Adrenal gland (tissue), 12 donors: ENCODE measurements around the gene PRPF18. TPM values are rescaled to one million over a fixed set of nuclear protein-coding genes. Genes with fewer than 3 reads are reported as not detected.

Experiments used
- DNase-seq, 7 donors: peaks; one replicate each; pipeline ENCODE4 v3.0.0-alpha.2; 2019 to 2020
- H3K27ac ChIP-seq, 5 donors: fragments of 200-600 bp; sonication (generic) in 4 of 5; 1 replicate in 3 of 5; 2 replicates in 2 of 5; pipeline versions ENCODE4 v1.5.1 to v1.8.0; 2016 to 2020; ENCODE audit warnings: mild to moderate bottlenecking in 1 of 5
- H3K27me3 ChIP-seq: fragments of 200-600 bp; 2 replicates; pipeline ENCODE4 v1.8.0; 2021
- H3K36me3 ChIP-seq, 2 donors: fragments of 200-600 bp; replicated peaks in 1 of 2; 1 replicate in 1 of 2; 2 replicates in 1 of 2; pipeline versions ENCODE4 v1.5.1 to v1.8.0; 2018 to 2022
- H3K4me1 ChIP-seq, 2 donors: fragments of 200-600 bp; replicated peaks in 1 of 2; 1 replicate in 1 of 2; 2 replicates in 1 of 2; pipeline versions ENCODE4 v1.5.1 to v1.8.0; 2018 to 2021
- H3K4me3 ChIP-seq, 4 donors: fragments of 200-600 bp; sonication (generic) in 3 of 4; one replicate each; pipeline ENCODE4 v1.5.1; 2016 to 2018
- H3K9me3 ChIP-seq, 3 donors: fragments of 200-600 bp; sonication (generic) in 1 of 3; replicated peaks in 1 of 3; 1 replicate in 2 of 3; 2 replicates in 1 of 3; pipeline versions ENCODE4 v1.5.1 to v1.8.0; 2016 to 2021
- CTCF ChIP-seq, 6 experiments: fragments of 450-650 bp in 4 of 6; fragments of 200-600 bp in 2 of 6; sonication (generic) in 1 of 6; IDR thresholded peaks; 1 replicate in 5 of 6; 2 replicates in 1 of 6; pipeline versions ENCODE4 v1.5.1 to v1.8.0; 2016 to 2021; ENCODE audit warnings: antibody characterized with exemption in 6 of 6, mild to moderate bottlenecking in 2 of 6, moderate library complexity in 1 of 6
- POLR2A ChIP-seq, 2 donors: fragments of 450-650 bp; IDR thresholded peaks; one replicate each; pipeline ENCODE4 v1.6.1; 2017; ENCODE audit warnings: antibody characterized with exemption in 2 of 2, mild to moderate bottlenecking in 2 of 2, moderate library complexity in 1 of 2
- WGBS, 4 donors: extraction: QIAGEN DNeasy Blood & Tissue Kit in 2 of 4; methylation state at CpG; one replicate each; pipeline versions ENCODE4 v1.1.5 to v1.1.7; 2013 to 2017; 5-methylcytosine and 5-hydroxymethylcytosine counted together
- intact Hi-C, 2 donors: fragments of 100-400 bp; cut with DNase I; formaldehyde crosslinking; loops; one replicate each; pipeline versions ENCODE4 v1.14.1 to v1.15.0; 2022 to 2023
- polyA plus RNA-seq, 3 donors: library from polyadenylated mRNA; stranded (reverse); fragments of 200-250 nt in 2 of 3; fragments of 350-450 nt in 1 of 3; fragmentation: Illumina TruSeq in 1 of 3; extraction: RNeasy Lipid Tissue Mini Kit (QIAGEN cat#74804) in 1 of 3; gene quantifications; one replicate each; pipeline ENCODE4 v1.2.3, GENCODE V29; 2013 to 2014
- total RNA-seq, 9 donors: library from RNA; depleted of rRNA in 4 of 9; stranded (reverse); fragments of >200 nt in 4 of 9; fragments of 120-200 nt in 1 of 9; fragmentation: NEBNext Ultra II Directional in 1 of 9; extraction: Animal tissue kit (Norgen Biotek cat#: 25700) in 1 of 9; gene quantifications; one replicate each; pipeline versions ENCODE4 v1.1.0 to v1.2.4, GENCODE V29; 2013 to 2023
- donor health status: healthy with polysubstance abuse.
- donor health status: Bipolar disorder and iron deficiency.
- donor health status: DM: yes; HTN: yes; CAD: no.
- donor health status: DM: no; HTN: no; CAD: no.
- donor health status: DM: no; HTN: no; CAD: no.
- donor health status: DM: yes; HTN: yes; CAD: no.

Gene PRPF18
- total and polyA plus RNA-seq, 12 donors: 4.9 to 36.7 (median 18.9) TPM

- TF ChIP-seq POLR2A (IDR thresholded peaks at IDR 0.05): no peak
- no peak for TF ChIP-seq CTCF (IDR thresholded peaks at IDR 0.05)
Observed at GRCh38 chr10:13612654-13613373, 26.0 kb downstream of the PRPF18 start.

GRCh38 chr10:13613519-13613918, 26.8 kb downstream of the PRPF18 start:
- intact Hi-C loops: no loop called here
- no peak overlapping the region for H3K27ac ChIP-seq
- no peaks in the 10 kb centered on the region for H3K27me3 ChIP-seq

More at GRCh38 chr10:13612654-13613373, 26.0 kb downstream of the PRPF18 start:
- DNase-seq: no peak
- no peaks in the 10 kb centered on the region for H3K27me3 ChIP-seq
- H3K36me3 ChIP-seq: peaks cover 0 to 40% of the 10 kb centered on the region in 2 donors
- no peak overlapping the region for H3K27ac ChIP-seq
- no peaks in the 10 kb centered on the region for H3K4me1 ChIP-seq
- H3K9me3 ChIP-seq: no peaks in the 10 kb centered on the region
- intact Hi-C loops: no loop called here
- 81 to 94% (median 84%) methylated on average over 3 of the region's 3 CpGs for WGBS, 4 donors
- H3K4me3 ChIP-seq: no peak overlapping the region

GRCh38 chr10:13614530-13615332, 28.0 kb downstream of the PRPF18 start:
- Histone ChIP-seq H3K4me3 (no peak overlapping the region), H3K9me3 (no peaks in the 10 kb centered on the region), H3K27me3 (no peaks in the 10 kb centered on the region), H3K36me3 (peaks cover 0 to 40% of the 10 kb centered on the region in 2 donors), H3K27ac (no peak overlapping the region), H3K4me1 (no peaks in the 10 kb centered on the region)
- WGBS, 4 donors: 82 to 83% (median 83%) methylated on average over 8 of the region's 8 CpGs
- no peak for DNase-seq
- intact Hi-C loops: no loop called here
- TF ChIP-seq POLR2A (IDR thresholded peaks at IDR 0.05) (no peak), CTCF (IDR thresholded peaks at IDR 0.05) (no peak)

More at GRCh38 chr10:13613519-13613918, 26.8 kb downstream of the PRPF18 start:
- no peak for DNase-seq
- 63 to 72% (median 68%) methylated on average over 5 of the region's 5 CpGs for WGBS, 4 donors
- TF ChIP-seq POLR2A (IDR thresholded peaks at IDR 0.05): no peak
- TF ChIP-seq CTCF (IDR thresholded peaks at IDR 0.05): peak in 1 of 6 experiments; percentile 25
- H3K4me3 ChIP-seq: no peak overlapping the region
- H3K4me1 ChIP-seq: no peaks in the 10 kb centered on the region
- peaks cover 0 to 40% of the 10 kb centered on the region in 2 donors for H3K36me3 ChIP-seq
- no peaks in the 10 kb centered on the region for H3K9me3 ChIP-seq

- no peaks in the 10 kb centered on the region for H3K27me3 ChIP-seq
- TF ChIP-seq CTCF (IDR thresholded peaks at IDR 0.05): no peak
- no peak for TF ChIP-seq POLR2A (IDR thresholded peaks at IDR 0.05)
- H3K4me1 ChIP-seq: no peaks in the 10 kb centered on the region
- H3K4me3 ChIP-seq: no peak overlapping the region
- 70 to 79% (median 75%) methylated on average over 7 of the region's 7 CpGs for WGBS, 4 donors
- peaks cover 0 to 30% of the 10 kb centered on the region in 2 donors for H3K36me3 ChIP-seq
- DNase-seq: no peak
- intact Hi-C loops: no loop called here
- no peaks in the 10 kb centered on the region for H3K9me3 ChIP-seq
- no peak overlapping the region for H3K27ac ChIP-seq
Observed at GRCh38 chr10:13615650-13616300, 29.0 kb downstream of the PRPF18 start.
